GM10266 (cell line): ENCODE measurements around the gene MARCHF5.

Source experiments
- DNase-seq: peaks from one replicate; pipeline ENCODE4 v3.0.0; 2012; ENCODE audit errors: extremely low spot score
- TF ChIP-seq, protein P1 (sequence below): IDR thresholded peaks from 2 replicates; pipeline ENCODE4 v1.5.1; 2012; ENCODE audit warnings: mild to moderate bottlenecking, low read depth; ENCODE audit not compliant: control insufficient read depth, insufficient read depth; ENCODE audit errors: missing control alignments

The MARCHF5 gene

DNA sequence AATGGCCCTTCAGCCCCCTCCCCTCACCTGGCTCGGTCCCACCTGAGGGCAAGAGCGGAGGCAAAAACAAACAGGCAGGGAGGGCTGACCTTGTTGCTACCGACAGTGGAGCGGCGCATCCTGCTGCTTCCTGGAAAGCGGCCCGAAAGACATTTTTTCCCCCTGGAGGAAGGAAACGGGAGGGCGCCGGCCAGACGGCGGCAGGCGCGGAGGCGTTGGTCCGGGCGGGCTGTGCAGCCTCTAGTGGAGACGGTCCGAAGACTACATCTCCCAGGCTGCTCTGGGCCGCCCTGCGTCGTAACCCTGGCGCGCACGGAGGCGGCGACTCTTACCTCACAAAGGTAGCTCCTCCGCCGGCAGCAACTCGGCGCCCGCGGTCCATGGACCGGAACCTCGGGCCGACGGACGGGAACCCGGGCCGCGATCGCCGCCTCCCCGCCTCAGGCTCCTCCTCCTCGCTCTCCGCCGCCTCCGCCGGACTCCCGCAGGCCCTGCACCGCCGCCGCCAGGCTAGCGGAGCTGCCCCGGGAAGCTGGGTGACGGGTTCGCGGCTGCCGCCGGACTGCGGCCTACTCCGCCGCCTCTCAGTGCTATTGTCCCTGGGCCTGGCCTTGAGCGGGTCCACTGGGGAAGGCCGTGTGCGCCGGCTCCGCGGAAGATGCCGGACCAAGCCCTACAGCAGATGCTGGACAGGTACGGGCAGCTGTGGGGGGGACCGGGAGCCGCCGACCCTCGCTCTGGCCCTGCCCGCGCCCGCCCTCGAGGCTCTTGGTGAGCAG is at the start of gene MARCHF5, which contains the start of gene CPEB3:
TSS of gene MARCHF5 (plus strand) at position 331 of the 779 bp plus-strand sequence. CDS start at position 659, 328 bp downstream.
TSS of gene CPEB3 (minus strand) at position 242 of the 779 bp plus-strand sequence. CDS start 50,728 bp downstream, outside the sequence.
- TF ChIP-seq, protein P1, sequence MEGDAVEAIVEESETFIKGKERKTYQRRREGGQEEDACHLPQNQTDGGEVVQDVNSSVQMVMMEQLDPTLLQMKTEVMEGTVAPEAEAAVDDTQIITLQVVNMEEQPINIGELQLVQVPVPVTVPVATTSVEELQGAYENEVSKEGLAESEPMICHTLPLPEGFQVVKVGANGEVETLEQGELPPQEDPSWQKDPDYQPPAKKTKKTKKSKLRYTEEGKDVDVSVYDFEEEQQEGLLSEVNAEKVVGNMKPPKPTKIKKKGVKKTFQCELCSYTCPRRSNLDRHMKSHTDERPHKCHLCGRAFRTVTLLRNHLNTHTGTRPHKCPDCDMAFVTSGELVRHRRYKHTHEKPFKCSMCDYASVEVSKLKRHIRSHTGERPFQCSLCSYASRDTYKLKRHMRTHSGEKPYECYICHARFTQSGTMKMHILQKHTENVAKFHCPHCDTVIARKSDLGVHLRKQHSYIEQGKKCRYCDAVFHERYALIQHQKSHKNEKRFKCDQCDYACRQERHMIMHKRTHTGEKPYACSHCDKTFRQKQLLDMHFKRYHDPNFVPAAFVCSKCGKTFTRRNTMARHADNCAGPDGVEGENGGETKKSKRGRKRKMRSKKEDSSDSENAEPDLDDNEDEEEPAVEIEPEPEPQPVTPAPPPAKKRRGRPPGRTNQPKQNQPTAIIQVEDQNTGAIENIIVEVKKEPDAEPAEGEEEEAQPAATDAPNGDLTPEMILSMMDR, result peak; percentile 47
- DNase-seq, result peak; percentile 92

DNA sequence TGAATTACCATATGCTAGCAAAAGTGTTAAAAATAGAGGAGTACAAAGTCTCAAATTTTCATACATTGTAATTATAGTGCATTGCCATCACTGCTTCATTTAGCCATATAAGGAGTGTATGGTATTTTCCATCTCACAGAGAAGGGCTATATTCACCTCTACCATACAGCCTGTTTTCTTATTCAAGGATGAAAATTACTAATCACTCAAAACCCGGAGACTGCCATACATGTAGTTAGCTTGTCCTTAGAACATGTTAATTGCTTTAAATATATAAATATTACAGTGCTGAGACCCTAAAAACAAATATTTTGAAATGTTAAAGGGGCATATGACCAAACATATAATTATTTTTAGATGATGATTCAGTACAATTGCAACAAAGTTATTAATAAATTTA is 49.5 kb upstream of the MARCHF5 start:
- DNase-seq, result no peak
- TF ChIP-seq, protein P1, result no peak

DNA sequence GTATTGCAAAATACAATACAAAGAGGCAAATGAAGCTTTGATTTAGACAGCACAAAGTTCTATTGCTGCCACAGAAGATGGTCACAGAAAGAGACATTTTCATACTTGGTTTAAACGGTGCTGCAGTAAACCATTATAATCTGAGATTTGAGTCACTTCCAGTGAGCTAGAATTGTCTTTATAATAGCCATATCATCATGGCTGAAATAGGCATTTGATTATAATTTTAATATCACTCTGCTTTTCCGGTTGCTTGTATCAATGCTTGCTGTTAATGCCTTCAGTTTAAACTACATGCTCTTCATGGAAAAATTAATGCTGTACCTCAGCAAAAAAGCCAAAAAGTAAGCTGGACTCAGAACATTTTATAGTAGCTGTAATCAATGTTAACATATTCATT is 48.6 kb upstream of the MARCHF5 start:
- TF ChIP-seq, protein P1, result no peak
- DNase-seq, result no peak

GRCh38 chr10:92242910-92243671 is 47.9 kb upstream of the MARCHF5 start:
- TF ChIP-seq, protein P1, result no peak
- no peak for DNase-seq

DNA sequence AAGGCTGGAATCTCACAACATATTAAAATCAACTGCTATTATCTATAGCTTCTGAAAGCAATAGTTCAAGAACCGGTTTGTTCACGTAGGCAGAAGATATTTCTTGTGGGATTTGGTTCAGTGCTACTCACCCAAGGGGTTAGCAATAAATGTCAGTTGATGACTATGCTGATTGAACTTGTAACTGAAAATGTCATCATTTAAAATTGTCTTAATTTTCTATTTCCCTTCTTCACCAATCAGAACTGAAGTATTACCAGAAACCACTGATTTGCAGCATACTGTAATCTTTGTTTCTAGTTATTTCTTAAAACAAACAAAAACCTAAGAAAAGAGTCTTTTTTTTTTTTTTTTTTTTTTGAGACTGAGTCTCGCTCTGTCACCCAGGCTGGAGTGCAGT is 46.2 kb upstream of the MARCHF5 start:
- TF ChIP-seq, protein P1, result no peak
- DNase-seq, result peak; percentile 44

DNA sequence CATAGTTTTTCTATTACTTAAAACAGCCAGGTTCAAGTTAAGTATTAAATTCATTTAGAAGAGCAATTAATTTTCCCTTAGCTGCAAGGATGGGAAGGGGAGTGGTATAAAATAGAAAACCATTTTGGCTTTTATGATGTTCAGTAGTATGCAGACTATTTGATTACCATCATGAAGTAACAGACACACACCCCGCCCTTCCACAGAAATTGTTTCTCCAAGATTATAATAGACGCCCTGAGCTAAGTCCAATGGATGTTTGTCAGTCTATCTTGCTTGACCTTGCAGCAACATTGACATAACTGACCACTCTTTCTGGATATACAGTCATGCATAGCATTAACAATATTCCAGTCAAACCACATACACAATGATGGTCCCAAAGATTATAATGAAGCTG is 42.4 kb upstream of the MARCHF5 start:
- no peak for DNase-seq
- TF ChIP-seq, protein P1, result no peak
